Uterus (tissue), 2 donors: Measurements from ENCODE around the gene RBL1.

Source experiments
- CTCF ChIP-seq, 4 experiments: fragments of 200-600 bp in 2 of 4; fragments of 450-650 bp in 2 of 4; sonication (generic) in 2 of 4; IDR thresholded peaks; one replicate each; pipeline ENCODE4 v1.5.1; 2016 to 2019; ENCODE audit warnings: antibody characterized with exemption in 4 of 4, mild to moderate bottlenecking in 2 of 4, moderate library complexity in 1 of 4
- POLR2A ChIP-seq, 2 donors: fragments of 450-650 bp; IDR thresholded peaks; one replicate each; pipeline ENCODE4 v1.6.1; 2016; ENCODE audit warnings: antibody characterized with exemption in 2 of 2, mild to moderate bottlenecking in 1 of 2, moderate library complexity in 1 of 2

- TF ChIP-seq CTCF (IDR thresholded peaks at IDR 0.05) = no peak
- TF ChIP-seq POLR2A (IDR thresholded peaks at IDR 0.05) = no peak
These were observed 49.1 kb upstream of the RBL1 start for GRCh38 chr20:37144856-37145404.
